Fibroblast of lung (primary cell): ENCODE data around the gene STARD13. TPM values are rescaled to one million over a fixed set of nuclear protein-coding genes. Genes with fewer than 3 reads are reported as not detected.

Experiments
- DNase-seq, 2 donors: peaks; one replicate each; pipeline versions ENCODE4 v3.0.0 to v3.0.0-alpha.2; 2010; ENCODE audit warnings: low read depth in 2 of 2
- H2AFZ ChIP-seq: 2 replicates; pipeline ENCODE4 v1.5.1; 2012; ENCODE audit warnings: low read length, control low read depth, inconsistent platforms
- H3K27ac ChIP-seq: 2 replicates; pipeline ENCODE4 v1.5.1; 2011; ENCODE audit warnings: low read length, control low read depth; ENCODE audit not compliant: insufficient read depth
- H3K27me3 ChIP-seq: 2 replicates; pipeline ENCODE4 v1.5.1; 2011; ENCODE audit warnings: mild to moderate bottlenecking, low read length; ENCODE audit not compliant: control insufficient read depth, insufficient read depth
- H3K36me3 ChIP-seq: 2 replicates; pipeline ENCODE4 v1.5.1; 2011; ENCODE audit warnings: low read length; ENCODE audit not compliant: control insufficient read depth, insufficient read depth
- H3K4me1 ChIP-seq: 2 replicates; pipeline ENCODE4 v1.5.1; 2011; ENCODE audit warnings: low read length; ENCODE audit not compliant: control insufficient read depth, insufficient read depth; ENCODE audit errors: extremely low read depth
- H3K4me2 ChIP-seq: 2 replicates; pipeline ENCODE4 v1.5.1; 2011; ENCODE audit warnings: low read length, control low read depth; ENCODE audit not compliant: insufficient read depth; ENCODE audit errors: extremely low read depth
- H3K4me3 ChIP-seq, 4 experiments: fragments of 200-600 bp in 1 of 4; sonication (generic) in 1 of 4; replicated peaks in 1 of 4; 2 replicates each; pipeline ENCODE4 v1.5.1; 2011 to 2016; ENCODE audit warnings: low read length in 4 of 4, low read depth in 3 of 4, mild to moderate bottlenecking in 3 of 4, control low read depth in 2 of 4, inconsistent platforms in 1 of 4, mixed read lengths in 1 of 4; ENCODE audit not compliant: insufficient read depth in 1 of 4; ENCODE audit errors: control extremely low read depth in 1 of 4
- H3K79me2 ChIP-seq: 2 replicates; pipeline ENCODE4 v1.5.1; 2012; ENCODE audit warnings: mild to moderate bottlenecking, low read length, inconsistent platforms; ENCODE audit not compliant: control insufficient read depth, insufficient read depth
- H3K9ac ChIP-seq: 2 replicates; pipeline ENCODE4 v1.5.1; 2011; ENCODE audit warnings: mild to moderate bottlenecking, low read length, control low read depth; ENCODE audit not compliant: insufficient read depth
- H3K9me3 ChIP-seq: 2 replicates; pipeline ENCODE4 v1.5.1; 2012; ENCODE audit warnings: low read depth, low read length; ENCODE audit not compliant: control insufficient read depth, insufficient read depth
- H4K20me1 ChIP-seq: 2 replicates; pipeline ENCODE4 v1.5.1; 2011; ENCODE audit warnings: low read length; ENCODE audit not compliant: control insufficient read depth, insufficient read depth; ENCODE audit errors: extremely low read depth
- CTCF ChIP-seq, 2 donors: IDR thresholded peaks in 1 of 2; conservative IDR thresholded peaks in 1 of 2; 1 replicate in 1 of 2; 2 replicates in 1 of 2; pipeline ENCODE4 v1.5.1; 2011 to 2012; ENCODE audit warnings: low read length in 2 of 2, control low read depth in 1 of 2, inconsistent platforms in 1 of 2, low read depth in 1 of 2, mild to moderate bottlenecking in 1 of 2
- EZH2 ChIP-seq: IDR thresholded peaks from 2 replicates; pipeline ENCODE4 v1.5.1; 2012; ENCODE audit warnings: low read length, control low read depth, mild to moderate bottlenecking; ENCODE audit errors: missing control alignments
- polyA plus RNA-seq, 2 donors: library from polyadenylated mRNA; depleted of rRNA in 1 of 2; stranded (reverse) in 1 of 2; unstranded in 1 of 2; fragments of >200 nt; gene quantifications; 2 replicates each; pipeline ENCODE4 v1.2.1, GENCODE V29; 2011 to 2012; ENCODE audit warnings: missing spikeins in 1 of 2
- total RNA-seq: library from RNA; depleted of rRNA; stranded (reverse); fragments of >200 nt; gene quantifications from 2 replicates; pipeline ENCODE4 v1.2.1, GENCODE V29; 2014

STARD13 gene
- total and polyA plus RNA-seq, 2 donors (not counting 1 experiment from before 2014, with no cell fraction given): 25.2 to 44.6 TPM

- Histone ChIP-seq H3K27me3 (no peaks in the 10 kb centered on the region), H2AFZ (no peak overlapping the region), H3K4me3 (no peak overlapping the region), H3K79me2 (peaks cover 60% of the 10 kb centered on the region), H3K9ac (no peak overlapping the region), H3K9me3 (no peaks in the 10 kb centered on the region), H4K20me1 (no peaks in the 10 kb centered on the region), H3K4me1 (peaks cover 9% of the 10 kb centered on the region), H3K4me2 (no peak overlapping the region), H3K36me3 (no peaks in the 10 kb centered on the region), H3K27ac (no peak overlapping the region)
- no peak for TF ChIP-seq EZH2
- no peak for TF ChIP-seq CTCF (conservative IDR thresholded peaks at IDR 0.05 in 1 of 2, IDR thresholded peaks at IDR 0.05 in 1 of 2; ENCODE audit: low read depth in 1 of 2, low read length in 2 of 2)
- no peak for DNase-seq
Measured at GRCh38 chr13:33181264-33181663, 104.3 kb downstream of the STARD13 start.

GRCh38 chr13:33180122-33180804 is 105.3 kb downstream of the STARD13 start:
- no peaks in the 10 kb centered on the region for H4K20me1 ChIP-seq
- peaks cover 58% of the 10 kb centered on the region for H3K79me2 ChIP-seq
- no peak overlapping the region for H3K4me3 ChIP-seq
- peaks cover 11% of the 10 kb centered on the region for H3K4me1 ChIP-seq
- no peaks in the 10 kb centered on the region for H3K9me3 ChIP-seq
- H3K27ac ChIP-seq: no peak overlapping the region
- H2AFZ ChIP-seq: no peak overlapping the region
- no peaks in the 10 kb centered on the region for H3K36me3 ChIP-seq
- no peak for TF ChIP-seq EZH2
- TF ChIP-seq CTCF (conservative IDR thresholded peaks at IDR 0.05 in 1 of 2, IDR thresholded peaks at IDR 0.05 in 1 of 2; ENCODE audit: low read depth in 1 of 2, low read length in 2 of 2): no peak
- H3K9ac ChIP-seq: no peak overlapping the region
- no peak for DNase-seq
- H3K4me2 ChIP-seq: no peak overlapping the region
- no peaks in the 10 kb centered on the region for H3K27me3 ChIP-seq

- Histone ChIP-seq H3K79me2 (peaks cover 57% of the 10 kb centered on the region), H4K20me1 (no peaks in the 10 kb centered on the region)
Measured at GRCh38 chr13:33179463-33179862, 106.1 kb downstream of the STARD13 start.

More at GRCh38 chr13:33179463-33179862, 106.1 kb downstream of the STARD13 start:
- Histone ChIP-seq H3K4me1 (peaks cover 16% of the 10 kb centered on the region), H3K27ac (no peak overlapping the region), H3K36me3 (no peaks in the 10 kb centered on the region), H3K4me2 (no peak overlapping the region), H3K27me3 (no peaks in the 10 kb centered on the region), H3K9me3 (no peaks in the 10 kb centered on the region), H2AFZ (no peak overlapping the region), H3K9ac (no peak overlapping the region), H3K4me3 (no peak overlapping the region)
- DNase-seq: no peak
- no peak for TF ChIP-seq CTCF (conservative IDR thresholded peaks at IDR 0.05 in 1 of 2, IDR thresholded peaks at IDR 0.05 in 1 of 2; ENCODE audit: low read depth in 1 of 2, low read length in 2 of 2)
- no peak for TF ChIP-seq EZH2
